IMR-90 (cell line): ENCODE data around the gene DHRSX. TPM values are rescaled to one million over a fixed set of nuclear protein-coding genes. Genes with fewer than 3 reads are reported as not detected.

Experiments used
- ATAC-seq: fragments of 200-7000 bp; cut with Tn5 transposase; 2 replicates; pipeline ENCODE4 v1.9.1; 2020; ENCODE audit warnings: low read depth, mild to moderate bottlenecking, moderate library complexity
- BruUV-seq: library from RNA; stranded (reverse); fragments of 400-500 nt; replicated peaks from 2 replicates; lab custom pipeline; 2021; lab: Mats Ljungman, UMichigan
- CTCF ChIA-PET: fragments of 300-600 bp; formaldehyde crosslinking; extraction: SDS; loops from one replicate; lab custom pipeline; 2021; ENCODE audit warnings: antibody characterized with exemption; lab: Yijun Ruan, JAX
- POLR2A ChIA-PET: fragments of 300-600 bp; sonication (Branson Sonifier 250); formaldehyde crosslinking; loops from one replicate; lab custom pipeline; 2022; ENCODE audit warnings: antibody characterized with exemption; ENCODE audit not compliant: unreplicated experiment; lab: Charles Lee
- DNase-seq: peaks from one replicate; pipeline ENCODE4 v3.0.0; 2013
- H2AFZ ChIP-seq: replicated peaks from 2 replicates; pipeline ENCODE3; 2013; ENCODE audit warnings: low read length, mild to moderate bottlenecking; ENCODE audit not compliant: poor library complexity
- H2AK5ac ChIP-seq: 2 replicates; pipeline ENCODE4 v1.6.1; 2013; ENCODE audit warnings: low read depth, low read length, inconsistent platforms
- H2AK9ac ChIP-seq: replicated peaks from 2 replicates; pipeline ENCODE3; 2013; ENCODE audit warnings: mild to moderate bottlenecking, low read depth, low read length, moderate library complexity; ENCODE audit not compliant: poor library complexity
- H2BK120ac ChIP-seq: 2 replicates; pipeline ENCODE4 v1.6.1; 2013; ENCODE audit warnings: low read depth, low read length, inconsistent platforms
- H2BK15ac ChIP-seq: 3 replicates; pipeline ENCODE4 v1.6.1; 2013; ENCODE audit warnings: low read depth, low read length, inconsistent platforms
- H2BK20ac ChIP-seq: 2 replicates; pipeline ENCODE4 v1.6.1; 2013; ENCODE audit warnings: low read depth, mild to moderate bottlenecking, inconsistent platforms, low read length, moderate library complexity
- H2BK5ac ChIP-seq: 2 replicates; pipeline ENCODE4 v1.6.1; 2013; ENCODE audit warnings: mild to moderate bottlenecking, low read depth, low read length, inconsistent platforms; ENCODE audit not compliant: poor library complexity, severe bottlenecking
- H3K14ac ChIP-seq: replicated peaks from 2 replicates; pipeline ENCODE4 v1.6.1; 2013; ENCODE audit warnings: low read depth, low read length, inconsistent platforms
- H3K18ac ChIP-seq: 2 replicates; pipeline ENCODE4 v1.6.1; 2013; ENCODE audit warnings: low read depth, low read length, control low read depth
- H3K23ac ChIP-seq: 2 replicates; pipeline ENCODE4 v1.6.1; 2013; ENCODE audit warnings: low read depth, low read length, inconsistent platforms
- H3K27ac ChIP-seq: 2 replicates; pipeline ENCODE4 v1.5.1; 2013; ENCODE audit warnings: mild to moderate bottlenecking, control low read depth, low read length; ENCODE audit not compliant: insufficient read depth
- H3K27me3 ChIP-seq: 2 replicates; pipeline ENCODE4 v1.6.1; 2013; ENCODE audit warnings: low read length; ENCODE audit not compliant: control insufficient read depth, insufficient read depth
- H3K36me3 ChIP-seq: 2 replicates; pipeline ENCODE4 v1.6.1; 2013; ENCODE audit warnings: low read length, mixed read lengths; ENCODE audit not compliant: control insufficient read depth, insufficient read depth
- H3K4ac ChIP-seq: 2 replicates; pipeline ENCODE4 v1.6.1; 2013; ENCODE audit warnings: low read depth, low read length, inconsistent platforms
- H3K4me1 ChIP-seq: 2 replicates; pipeline ENCODE4 v1.6.1; 2013; ENCODE audit warnings: low read length, mixed read lengths; ENCODE audit not compliant: control insufficient read depth, insufficient read depth
- H3K4me2 ChIP-seq: 2 replicates; pipeline ENCODE4 v1.6.1; 2013; ENCODE audit warnings: low read depth, mild to moderate bottlenecking, control low read depth, low read length, moderate library complexity
- H3K4me3 ChIP-seq: 2 replicates; pipeline ENCODE4 v1.5.1; 2013; ENCODE audit warnings: low read depth, mild to moderate bottlenecking, control low read depth, low read length, moderate library complexity; ENCODE audit not compliant: insufficient read depth
- H3K56ac ChIP-seq: 2 replicates; pipeline ENCODE4 v1.6.1; 2013; ENCODE audit warnings: low read length, inconsistent platforms; ENCODE audit not compliant: insufficient read depth; ENCODE audit errors: extremely low read depth
- H3K79me1 ChIP-seq, 2 experiments: 2 replicates each; pipeline ENCODE4 v1.6.1; 2013; ENCODE audit warnings: low read length in 2 of 2, inconsistent platforms in 1 of 2, low read depth in 1 of 2
- H3K9ac ChIP-seq: 2 replicates; pipeline ENCODE4 v1.6.1; 2013; ENCODE audit warnings: low read depth, low read length, control low read depth
- H3K9me1 ChIP-seq: 2 replicates; pipeline ENCODE4 v1.6.1; 2013; ENCODE audit warnings: low read length, inconsistent platforms; ENCODE audit not compliant: insufficient read depth
- H3K9me3 ChIP-seq: 2 replicates; pipeline ENCODE4 v1.6.1; 2013; ENCODE audit warnings: low read length; ENCODE audit not compliant: control insufficient read depth, insufficient read depth
- H4K20me1 ChIP-seq: 2 replicates; pipeline ENCODE4 v1.6.1; 2013; ENCODE audit warnings: low read length, inconsistent platforms; ENCODE audit not compliant: insufficient read depth
- H4K5ac ChIP-seq: 2 replicates; pipeline ENCODE4 v1.6.1; 2013; ENCODE audit warnings: mild to moderate bottlenecking, low read depth, low read length, control low read depth
- H4K8ac ChIP-seq, 2 experiments: 2 replicates each; pipeline ENCODE4 v1.6.1; 2013; ENCODE audit warnings: low read depth in 2 of 2, low read length in 2 of 2, control low read depth in 1 of 2, inconsistent platforms in 1 of 2
- H4K91ac ChIP-seq: 2 replicates; pipeline ENCODE4 v1.6.1; 2013; ENCODE audit warnings: low read depth, low read length, inconsistent platforms; ENCODE audit not compliant: insufficient read depth
- BHLHE40 ChIP-seq: fragments of 150-350 bp; IDR thresholded peaks from 2 replicates; pipeline ENCODE4 v1.6.1; 2016; ENCODE audit warnings: mild to moderate bottlenecking, low read depth, low read length
- CEBPB ChIP-seq: IDR thresholded peaks from 2 replicates; pipeline ENCODE4 v1.6.1; 2012; ENCODE audit warnings: low read depth, low read length, improper control_type of control experiment
- MAFK ChIP-seq: IDR thresholded peaks from 2 replicates; pipeline ENCODE4 v1.6.1; 2012; ENCODE audit warnings: low read depth, low read length, improper control_type of control experiment
- MAZ ChIP-seq: IDR thresholded peaks from 2 replicates; pipeline ENCODE4 v1.6.1; 2012; ENCODE audit warnings: low read depth, mild to moderate bottlenecking, low read length, improper control_type of control experiment, moderate library complexity, borderline replicate concordance
- NFE2L2 ChIP-seq: fragments of 150-350 bp; IDR thresholded peaks from 2 replicates; pipeline ENCODE4 v1.6.1; 2016; ENCODE audit warnings: low read depth, mild to moderate bottlenecking, low read length
- RAD21 ChIP-seq: IDR thresholded peaks from 2 replicates; pipeline ENCODE4 v1.6.1; 2012; ENCODE audit warnings: low read length, improper control_type of control experiment
- WGBS, 2 experiments: methylation state at CpG; one replicate each; pipeline versions ENCODE4 v1.1.5 to v1.1.7; 2013; ENCODE audit warnings: missing lambda C conversion rate in 2 of 2; ENCODE audit not compliant: insufficient read length in 1 of 2; ENCODE audit errors: extremely low coverage in 2 of 2; 5-methylcytosine and 5-hydroxymethylcytosine counted together
- dilution Hi-C: fragments of 300-500 bp; cut with HindIII; formaldehyde crosslinking; loops from one replicate; pipeline ENCODE4 v1.14.3; 2018; ENCODE audit warnings: low sequenced_read_pairs; ENCODE audit not compliant: unreplicated experiment
- in situ Hi-C: fragments of 300-500 bp; cut with MboI; formaldehyde crosslinking; loops from 3 replicates; pipeline ENCODE4 v1.14.3; 2019; ENCODE audit warnings: low sequenced_read_pairs, inconsistent platforms, mixed read lengths
- intact Hi-C: fragments of 100-400 bp; cut with micrococcal nuclease; formaldehyde crosslinking; loops from 2 replicates; pipeline ENCODE4 v1.10.0; 2022
- polyA plus RNA-seq, 3 experiments: library from polyadenylated mRNA; depleted of rRNA; stranded (reverse); fragments of >200 nt; gene quantifications; 2 replicates each; pipeline ENCODE4 v1.2.3, GENCODE V29; 2012; ENCODE audit warnings: low replicate concordance in 1 of 3
- total RNA-seq: library from RNA; depleted of rRNA; stranded (reverse); fragments of >200 nt; gene quantifications from 2 replicates; pipeline ENCODE4 v1.2.3, GENCODE V29; 2012
- TF ChIP-seq, protein P1 (sequence below): fragments of 150-350 bp; IDR thresholded peaks from 2 replicates; pipeline ENCODE4 v1.6.1; 2016; ENCODE audit warnings: low read depth, mild to moderate bottlenecking, low read length, moderate library complexity, borderline replicate concordance

The DHRSX gene
- total and polyA plus RNA-seq, 2 of the 4 experiments (the other 2 are of a cell fraction) = 26.2 to 38.0 TPM

DNA sequence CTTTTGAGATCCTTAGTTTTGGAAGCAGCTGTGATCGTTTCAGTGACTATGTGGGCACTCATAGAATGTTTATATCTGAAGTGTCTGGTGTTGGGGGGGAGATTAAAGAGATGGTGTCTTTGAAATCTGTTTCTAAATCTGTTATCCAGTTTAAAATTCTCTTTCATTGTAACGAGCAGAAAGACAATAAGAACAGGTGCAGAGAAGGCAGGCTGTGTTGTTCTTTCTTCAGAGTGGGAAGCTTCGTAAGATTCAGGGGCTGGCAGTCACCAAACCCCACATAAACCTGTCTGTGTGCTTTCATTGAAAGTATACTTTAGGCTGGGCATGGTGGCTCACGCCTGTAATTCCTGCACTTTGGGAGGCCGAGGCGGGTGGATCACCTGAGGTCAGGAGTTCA, 16.3 kb upstream of the DHRSX start:
- Histone ChIP-seq H3K27me3 (peaks cover 7% of the 10 kb centered on the region), H2AFZ (no peak overlapping the region), H3K23ac (no peak overlapping the region), H3K36me3 (no peaks in the 10 kb centered on the region), H3K9me1 (no peaks in the 10 kb centered on the region), H3K56ac (no peak overlapping the region), H4K20me1 (no peaks in the 10 kb centered on the region), H2BK15ac (no peak overlapping the region), H3K9me3 (no peaks in the 10 kb centered on the region; the same call in 1 of the 2 replicates), H3K18ac (no peak overlapping the region), H3K27ac (no peak overlapping the region), H4K91ac (no peak overlapping the region), H2BK120ac (no peak overlapping the region), H3K9ac (no peak overlapping the region), H4K8ac (no peak overlapping the region), H3K79me1 (no peaks in the 10 kb centered on the region), H3K4ac (no peak overlapping the region), H2BK5ac (no peak overlapping the region), H2BK20ac (no peak overlapping the region), H2AK5ac (no peak overlapping the region), H3K4me3 (no peak overlapping the region), H3K4me1 (no peaks in the 10 kb centered on the region), H4K5ac (no peak overlapping the region), H3K14ac (no peak overlapping the region), H3K4me2 (no peak overlapping the region), H2AK9ac (no peak overlapping the region)
- ChIA-PET CTCF (no interaction called here), POLR2A (no interaction called here)
- BruUV-seq = no TSS peak
- intact Hi-C loops (no loop called here), in situ Hi-C loops (no loop called here), dilution Hi-C loops (no loop called here)
- TF ChIP-seq NFE2L2 (no peak), MAZ (no peak), RAD21 (no peak), BHLHE40 (no peak), CEBPB (no peak), MAFK (no peak)
- TF ChIP-seq, protein P1, sequence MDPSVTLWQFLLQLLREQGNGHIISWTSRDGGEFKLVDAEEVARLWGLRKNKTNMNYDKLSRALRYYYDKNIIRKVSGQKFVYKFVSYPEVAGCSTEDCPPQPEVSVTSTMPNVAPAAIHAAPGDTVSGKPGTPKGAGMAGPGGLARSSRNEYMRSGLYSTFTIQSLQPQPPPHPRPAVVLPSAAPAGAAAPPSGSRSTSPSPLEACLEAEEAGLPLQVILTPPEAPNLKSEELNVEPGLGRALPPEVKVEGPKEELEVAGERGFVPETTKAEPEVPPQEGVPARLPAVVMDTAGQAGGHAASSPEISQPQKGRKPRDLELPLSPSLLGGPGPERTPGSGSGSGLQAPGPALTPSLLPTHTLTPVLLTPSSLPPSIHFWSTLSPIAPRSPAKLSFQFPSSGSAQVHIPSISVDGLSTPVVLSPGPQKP = no peak
- ATAC-seq (no peak), DNase-seq (no peak)
- WGBS, 2 experiments = no CpG with 5 or more reads among the region's 6 CpGs
